IMR-90 (cell line): Measurements from ENCODE around the gene HMCN1. TPM values are rescaled to one million over a fixed set of nuclear protein-coding genes. Genes with fewer than 3 reads are reported as not detected.

Experiments used
- ATAC-seq: fragments of 200-7000 bp; cut with Tn5 transposase; 2 replicates; pipeline ENCODE4 v1.9.1; 2020; ENCODE audit warnings: low read depth, mild to moderate bottlenecking, moderate library complexity
- BruUV-seq: library from RNA; stranded (reverse); fragments of 400-500 nt; replicated peaks from 2 replicates; lab custom pipeline; 2021; lab: Mats Ljungman, UMichigan
- CTCF ChIA-PET: fragments of 300-600 bp; formaldehyde crosslinking; extraction: SDS; loops from one replicate; lab custom pipeline; 2021; ENCODE audit warnings: antibody characterized with exemption; lab: Yijun Ruan, JAX
- POLR2A ChIA-PET: fragments of 300-600 bp; sonication (Branson Sonifier 250); formaldehyde crosslinking; loops from one replicate; lab custom pipeline; 2022; ENCODE audit warnings: antibody characterized with exemption; ENCODE audit not compliant: unreplicated experiment; lab: Charles Lee
- DNase-seq: peaks from one replicate; pipeline ENCODE4 v3.0.0; 2013
- H2AFZ ChIP-seq: replicated peaks from 2 replicates; pipeline ENCODE3; 2013; ENCODE audit warnings: low read length, mild to moderate bottlenecking; ENCODE audit not compliant: poor library complexity
- H2AK5ac ChIP-seq: 2 replicates; pipeline ENCODE4 v1.6.1; 2013; ENCODE audit warnings: low read depth, low read length, inconsistent platforms
- H2AK9ac ChIP-seq: replicated peaks from 2 replicates; pipeline ENCODE3; 2013; ENCODE audit warnings: mild to moderate bottlenecking, low read depth, low read length, moderate library complexity; ENCODE audit not compliant: poor library complexity
- H2BK120ac ChIP-seq: 2 replicates; pipeline ENCODE4 v1.6.1; 2013; ENCODE audit warnings: low read depth, low read length, inconsistent platforms
- H2BK15ac ChIP-seq: 3 replicates; pipeline ENCODE4 v1.6.1; 2013; ENCODE audit warnings: low read depth, low read length, inconsistent platforms
- H2BK20ac ChIP-seq: 2 replicates; pipeline ENCODE4 v1.6.1; 2013; ENCODE audit warnings: low read depth, mild to moderate bottlenecking, inconsistent platforms, low read length, moderate library complexity
- H2BK5ac ChIP-seq: 2 replicates; pipeline ENCODE4 v1.6.1; 2013; ENCODE audit warnings: mild to moderate bottlenecking, low read depth, low read length, inconsistent platforms; ENCODE audit not compliant: poor library complexity, severe bottlenecking
- H3K14ac ChIP-seq: replicated peaks from 2 replicates; pipeline ENCODE4 v1.6.1; 2013; ENCODE audit warnings: low read depth, low read length, inconsistent platforms
- H3K18ac ChIP-seq: 2 replicates; pipeline ENCODE4 v1.6.1; 2013; ENCODE audit warnings: low read depth, low read length, control low read depth
- H3K23ac ChIP-seq: 2 replicates; pipeline ENCODE4 v1.6.1; 2013; ENCODE audit warnings: low read depth, low read length, inconsistent platforms
- H3K27ac ChIP-seq: 2 replicates; pipeline ENCODE4 v1.5.1; 2013; ENCODE audit warnings: mild to moderate bottlenecking, control low read depth, low read length; ENCODE audit not compliant: insufficient read depth
- H3K27me3 ChIP-seq: 2 replicates; pipeline ENCODE4 v1.6.1; 2013; ENCODE audit warnings: low read length; ENCODE audit not compliant: control insufficient read depth, insufficient read depth
- H3K36me3 ChIP-seq: 2 replicates; pipeline ENCODE4 v1.6.1; 2013; ENCODE audit warnings: low read length, mixed read lengths; ENCODE audit not compliant: control insufficient read depth, insufficient read depth
- H3K4ac ChIP-seq: 2 replicates; pipeline ENCODE4 v1.6.1; 2013; ENCODE audit warnings: low read depth, low read length, inconsistent platforms
- H3K4me1 ChIP-seq: 2 replicates; pipeline ENCODE4 v1.6.1; 2013; ENCODE audit warnings: low read length, mixed read lengths; ENCODE audit not compliant: control insufficient read depth, insufficient read depth
- H3K4me2 ChIP-seq: 2 replicates; pipeline ENCODE4 v1.6.1; 2013; ENCODE audit warnings: low read depth, mild to moderate bottlenecking, control low read depth, low read length, moderate library complexity
- H3K4me3 ChIP-seq: 2 replicates; pipeline ENCODE4 v1.5.1; 2013; ENCODE audit warnings: low read depth, mild to moderate bottlenecking, control low read depth, low read length, moderate library complexity; ENCODE audit not compliant: insufficient read depth
- H3K56ac ChIP-seq: 2 replicates; pipeline ENCODE4 v1.6.1; 2013; ENCODE audit warnings: low read length, inconsistent platforms; ENCODE audit not compliant: insufficient read depth; ENCODE audit errors: extremely low read depth
- H3K79me1 ChIP-seq, 2 experiments: 2 replicates each; pipeline ENCODE4 v1.6.1; 2013; ENCODE audit warnings: low read length in 2 of 2, inconsistent platforms in 1 of 2, low read depth in 1 of 2
- H3K9ac ChIP-seq: 2 replicates; pipeline ENCODE4 v1.6.1; 2013; ENCODE audit warnings: low read depth, low read length, control low read depth
- H3K9me1 ChIP-seq: 2 replicates; pipeline ENCODE4 v1.6.1; 2013; ENCODE audit warnings: low read length, inconsistent platforms; ENCODE audit not compliant: insufficient read depth
- H3K9me3 ChIP-seq: 2 replicates; pipeline ENCODE4 v1.6.1; 2013; ENCODE audit warnings: low read length; ENCODE audit not compliant: control insufficient read depth, insufficient read depth
- H4K20me1 ChIP-seq: 2 replicates; pipeline ENCODE4 v1.6.1; 2013; ENCODE audit warnings: low read length, inconsistent platforms; ENCODE audit not compliant: insufficient read depth
- H4K5ac ChIP-seq: 2 replicates; pipeline ENCODE4 v1.6.1; 2013; ENCODE audit warnings: mild to moderate bottlenecking, low read depth, low read length, control low read depth
- H4K8ac ChIP-seq, 2 experiments: 2 replicates each; pipeline ENCODE4 v1.6.1; 2013; ENCODE audit warnings: low read depth in 2 of 2, low read length in 2 of 2, control low read depth in 1 of 2, inconsistent platforms in 1 of 2
- H4K91ac ChIP-seq: 2 replicates; pipeline ENCODE4 v1.6.1; 2013; ENCODE audit warnings: low read depth, low read length, inconsistent platforms; ENCODE audit not compliant: insufficient read depth
- BHLHE40 ChIP-seq: fragments of 150-350 bp; IDR thresholded peaks from 2 replicates; pipeline ENCODE4 v1.6.1; 2016; ENCODE audit warnings: mild to moderate bottlenecking, low read depth, low read length
- CEBPB ChIP-seq: IDR thresholded peaks from 2 replicates; pipeline ENCODE4 v1.6.1; 2012; ENCODE audit warnings: low read depth, low read length, improper control_type of control experiment
- CHD1 ChIP-seq: IDR thresholded peaks from 2 replicates; pipeline ENCODE4 v1.6.1; 2012; ENCODE audit warnings: low read depth, low read length, improper control_type of control experiment
- FOS ChIP-seq: fragments of 150-350 bp; IDR thresholded peaks from 2 replicates; pipeline ENCODE4 v1.6.1; 2016; ENCODE audit warnings: low read depth, low read length
- MAZ ChIP-seq: IDR thresholded peaks from 2 replicates; pipeline ENCODE4 v1.6.1; 2012; ENCODE audit warnings: low read depth, mild to moderate bottlenecking, low read length, improper control_type of control experiment, moderate library complexity, borderline replicate concordance
- POLR2A ChIP-seq: IDR thresholded peaks from 2 replicates; pipeline ENCODE4 v1.6.1; 2012; ENCODE audit warnings: mild to moderate bottlenecking, low read depth, low read length
- WGBS, 2 experiments: methylation state at CpG; one replicate each; pipeline versions ENCODE4 v1.1.5 to v1.1.7; 2013; ENCODE audit warnings: missing lambda C conversion rate in 2 of 2; ENCODE audit not compliant: insufficient read length in 1 of 2; ENCODE audit errors: extremely low coverage in 2 of 2; 5-methylcytosine and 5-hydroxymethylcytosine counted together
- dilution Hi-C: fragments of 300-500 bp; cut with HindIII; formaldehyde crosslinking; loops from one replicate; pipeline ENCODE4 v1.14.3; 2018; ENCODE audit warnings: low sequenced_read_pairs; ENCODE audit not compliant: unreplicated experiment
- in situ Hi-C: fragments of 300-500 bp; cut with MboI; formaldehyde crosslinking; loops from 3 replicates; pipeline ENCODE4 v1.14.3; 2019; ENCODE audit warnings: low sequenced_read_pairs, inconsistent platforms, mixed read lengths
- intact Hi-C: fragments of 100-400 bp; cut with micrococcal nuclease; formaldehyde crosslinking; loops from 2 replicates; pipeline ENCODE4 v1.10.0; 2022
- polyA plus RNA-seq, 3 experiments: library from polyadenylated mRNA; depleted of rRNA; stranded (reverse); fragments of >200 nt; gene quantifications; 2 replicates each; pipeline ENCODE4 v1.2.3, GENCODE V29; 2012; ENCODE audit warnings: low replicate concordance in 1 of 3
- total RNA-seq: library from RNA; depleted of rRNA; stranded (reverse); fragments of >200 nt; gene quantifications from 2 replicates; pipeline ENCODE4 v1.2.3, GENCODE V29; 2012
- TF ChIP-seq, protein P1 (sequence below): fragments of 150-350 bp; IDR thresholded peaks from 2 replicates; pipeline ENCODE4 v1.6.1; 2016; ENCODE audit warnings: low read depth, mild to moderate bottlenecking, low read length, moderate library complexity, borderline replicate concordance
- TF ChIP-seq, protein P2 (sequence below): fragments of 150-350 bp; IDR thresholded peaks from 2 replicates; pipeline ENCODE4 v1.6.1; 2017; ENCODE audit warnings: mild to moderate bottlenecking, antibody characterized with exemption, low read length, low read depth

HMCN1 gene
- total and polyA plus RNA-seq, 2 of the 4 experiments (the other 2 are of a cell fraction), result 6.1 to 11.7 TPM

DNA sequence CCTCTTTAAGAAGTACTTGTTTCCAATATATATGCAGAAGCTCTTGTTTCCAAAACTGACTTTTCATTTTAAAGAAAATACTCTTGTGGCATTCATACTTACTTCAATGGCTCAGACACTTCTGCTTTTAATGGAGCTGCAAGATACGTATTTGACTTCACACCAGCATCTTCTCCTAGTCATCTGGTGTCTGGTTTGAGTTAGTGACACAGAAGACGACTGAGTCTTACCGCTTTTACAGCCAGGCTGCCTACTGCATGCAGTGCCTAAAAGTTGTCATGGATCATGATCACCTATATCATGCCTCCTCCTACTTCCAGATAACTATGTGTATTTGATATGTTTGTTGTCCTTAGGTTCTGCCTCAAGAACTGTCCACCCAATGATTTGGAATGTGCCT lies 455.0 kb downstream of the HMCN1 start:
- H3K79me1 ChIP-seq, result peaks cover 0 to 3% of the 10 kb centered on the region in 2 experiments; a peak in 1 of 4 replicates
- peaks cover 20% of the 10 kb centered on the region for H3K9me1 ChIP-seq
- no peaks in the 10 kb centered on the region for H3K27me3 ChIP-seq
- intact Hi-C loops (no loop called here), dilution Hi-C loops (no loop called here), in situ Hi-C loops (no loop called here)
- peak overlapping the region; percentile 99 for H2BK120ac ChIP-seq
- H2AK9ac ChIP-seq, result peak overlapping the region; percentile 60
- H2BK15ac ChIP-seq, result peak overlapping the region; percentile 94
- ChIA-PET CTCF (interaction anchor here (1.8 kb wide), 1 partner anchor 34 kb away, joined by 6 read pairs; no protein-coding TSS in a partner anchor), POLR2A (no interaction called here)
- peak overlapping the region; percentile 50; the same call in 1 of the 2 replicates for H3K56ac ChIP-seq
- DNase-seq (no peak), ATAC-seq (no peak)
- H3K4me1 ChIP-seq, result peaks cover 13% of the 10 kb centered on the region
- no peaks in the 10 kb centered on the region for H3K9me3 ChIP-seq
- H4K8ac ChIP-seq, result peak overlapping the region; percentile 60 to 83
- H4K91ac ChIP-seq, result peak overlapping the region; percentile 80
- H2BK20ac ChIP-seq, result peak overlapping the region; percentile 98
- H4K5ac ChIP-seq, result peak overlapping the region; percentile 49; the same call in 1 of the 2 replicates
- H3K4me2 ChIP-seq, result peak overlapping the region; percentile 6; the same call in 1 of the 2 replicates
- peak overlapping the region; percentile 92 for H2BK5ac ChIP-seq
- H3K36me3 ChIP-seq, result no peaks in the 10 kb centered on the region
- H3K14ac ChIP-seq, result peak overlapping the region; percentile 97
- TF ChIP-seq CEBPB, result no peak
- TF ChIP-seq FOS, result no peak
- no peak for TF ChIP-seq CHD1
- TF ChIP-seq POLR2A, result no peak
- TF ChIP-seq, protein P1, sequence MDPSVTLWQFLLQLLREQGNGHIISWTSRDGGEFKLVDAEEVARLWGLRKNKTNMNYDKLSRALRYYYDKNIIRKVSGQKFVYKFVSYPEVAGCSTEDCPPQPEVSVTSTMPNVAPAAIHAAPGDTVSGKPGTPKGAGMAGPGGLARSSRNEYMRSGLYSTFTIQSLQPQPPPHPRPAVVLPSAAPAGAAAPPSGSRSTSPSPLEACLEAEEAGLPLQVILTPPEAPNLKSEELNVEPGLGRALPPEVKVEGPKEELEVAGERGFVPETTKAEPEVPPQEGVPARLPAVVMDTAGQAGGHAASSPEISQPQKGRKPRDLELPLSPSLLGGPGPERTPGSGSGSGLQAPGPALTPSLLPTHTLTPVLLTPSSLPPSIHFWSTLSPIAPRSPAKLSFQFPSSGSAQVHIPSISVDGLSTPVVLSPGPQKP, result no peak
- no peak for TF ChIP-seq MAZ
- no peak for TF ChIP-seq BHLHE40
- TF ChIP-seq, protein P2, sequence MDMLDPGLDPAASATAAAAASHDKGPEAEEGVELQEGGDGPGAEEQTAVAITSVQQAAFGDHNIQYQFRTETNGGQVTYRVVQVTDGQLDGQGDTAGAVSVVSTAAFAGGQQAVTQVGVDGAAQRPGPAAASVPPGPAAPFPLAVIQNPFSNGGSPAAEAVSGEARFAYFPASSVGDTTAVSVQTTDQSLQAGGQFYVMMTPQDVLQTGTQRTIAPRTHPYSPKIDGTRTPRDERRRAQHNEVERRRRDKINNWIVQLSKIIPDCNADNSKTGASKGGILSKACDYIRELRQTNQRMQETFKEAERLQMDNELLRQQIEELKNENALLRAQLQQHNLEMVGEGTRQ, result no peak
- H3K18ac ChIP-seq, result peak overlapping the region; percentile 85; the same call in 1 of the 2 replicates
- no CpG with 5 or more reads among the region's 3 CpGs for WGBS, 2 experiments
- H3K4ac ChIP-seq, result peak overlapping the region; percentile 97
- no TSS peak for BruUV-seq
- peak overlapping the region; percentile 10; the same call in 1 of the 2 replicates for H3K27ac ChIP-seq
- H2AFZ ChIP-seq, result peak overlapping the region; percentile 74
- H3K23ac ChIP-seq, result peak overlapping the region; percentile 93
- no peak overlapping the region for H3K4me3 ChIP-seq
- H2AK5ac ChIP-seq, result peak overlapping the region; percentile 97
- no peaks in the 10 kb centered on the region for H4K20me1 ChIP-seq
- H3K9ac ChIP-seq, result no peak overlapping the region
